ENCODE measurements around the gene IL22RA2.

IL22RA2 gene

GRCh38 chr6:137166247-137167098 lies 7.0 kb downstream of the IL22RA2 start:
- DNase-seq (ENCODE audit: low read depth), result no peak

GRCh38 chr6:137165375-137166246 lies 7.8 kb downstream of the IL22RA2 start:
- no peak for DNase-seq (ENCODE audit: low read depth)

DNA sequence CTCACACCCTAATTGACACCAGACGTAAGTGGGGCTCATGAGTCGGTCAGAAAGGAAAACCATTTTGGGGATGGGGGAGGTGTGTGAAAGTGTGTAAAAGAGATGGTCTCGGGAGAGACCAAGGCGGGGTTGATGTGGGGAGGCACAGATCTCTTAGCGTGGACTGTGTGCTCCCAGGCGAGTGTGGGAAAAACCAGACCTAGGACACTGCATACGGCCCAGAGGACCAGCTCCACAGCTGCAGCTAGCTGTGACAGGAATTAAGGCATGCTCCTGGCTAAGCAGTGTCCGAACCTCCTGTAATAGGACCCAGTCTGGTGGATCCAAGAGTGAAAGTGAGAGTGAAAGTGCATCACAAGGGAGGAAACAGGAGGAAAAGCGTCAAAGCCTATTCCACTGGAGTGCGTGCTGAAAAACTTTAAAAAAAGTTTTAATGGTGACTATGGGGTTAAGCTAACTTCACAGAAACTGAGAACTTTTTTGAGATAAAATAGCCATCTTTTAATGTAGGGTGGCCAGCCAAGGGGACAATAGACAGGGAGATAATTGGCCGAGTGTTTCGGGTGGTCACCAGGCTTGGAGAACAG lies 9.6 kb downstream of the IL22RA2 start:
- no peak for DNase-seq (ENCODE audit: low read depth)

- no peak for DNase-seq (ENCODE audit: low read depth)
Measured at GRCh38 chr6:137162692-137163306, 10.6 kb downstream of the IL22RA2 start.

GRCh38 chr6:137161949-137162348 lies 11.5 kb downstream of the IL22RA2 start:
- DNase-seq (ENCODE audit: low read depth), result no peak

GRCh38 chr6:137160763-137161162 lies 12.7 kb downstream of the IL22RA2 start:
- no peak for DNase-seq (ENCODE audit: low read depth)

DNA sequence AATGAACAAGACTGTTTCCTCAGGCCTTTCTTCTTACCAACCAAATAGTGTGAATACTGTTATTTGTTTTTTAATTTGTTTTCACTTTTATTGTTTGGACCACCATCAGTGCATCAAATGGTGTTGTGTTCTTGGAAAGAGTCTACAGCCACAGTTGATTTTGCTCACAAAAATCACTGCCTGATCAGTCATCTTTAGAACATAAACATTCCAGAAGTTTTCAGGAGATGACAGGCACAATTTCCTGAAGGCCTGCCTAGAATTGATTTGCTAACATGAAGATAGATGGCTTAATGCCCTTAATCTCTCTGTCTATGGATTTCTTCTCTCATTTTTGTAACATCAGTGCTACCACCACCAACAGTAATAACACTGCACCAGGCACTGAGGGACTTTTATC lies 13.5 kb downstream of the IL22RA2 start:
- DNase-seq (ENCODE audit: low read depth), result no peak

DNA sequence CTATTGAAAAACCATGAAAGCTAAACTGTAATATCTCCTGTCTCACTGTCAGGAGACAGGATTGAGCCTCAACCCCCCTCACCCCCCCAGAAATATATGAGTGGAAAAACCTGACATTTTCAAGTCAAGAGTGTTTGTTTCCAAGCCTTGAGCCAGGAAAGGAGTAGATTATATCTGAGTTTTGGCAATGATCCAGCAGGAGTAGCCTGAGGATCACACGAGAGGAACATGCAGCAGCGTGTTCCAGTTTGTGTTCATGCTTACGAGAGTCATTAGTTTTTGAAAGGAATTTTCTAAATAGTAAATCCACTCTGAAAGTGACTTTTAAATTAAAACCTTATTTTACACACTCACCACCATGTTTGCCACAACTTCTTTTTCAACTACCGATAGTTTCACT lies 15.8 kb downstream of the IL22RA2 start:
- no peak for DNase-seq (ENCODE audit: low read depth)

DNA sequence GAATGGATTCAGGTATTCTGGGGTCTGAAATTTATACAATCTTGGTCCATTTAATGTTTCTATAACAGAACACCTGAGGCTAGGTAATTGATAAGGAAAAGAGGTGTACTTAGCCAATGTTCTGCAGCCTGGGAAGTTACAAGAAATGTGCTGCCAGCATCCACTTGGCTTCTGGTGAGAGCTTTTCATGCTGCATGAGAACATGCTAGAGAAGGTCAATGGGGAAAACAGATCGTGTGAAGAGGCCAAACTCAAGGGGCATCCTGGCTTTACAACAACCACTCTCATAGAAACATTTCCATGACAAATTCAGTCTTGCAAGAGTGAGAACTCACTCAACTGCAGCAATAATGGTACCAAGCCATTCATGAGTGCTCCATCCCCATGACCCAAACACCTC lies 16.8 kb downstream of the IL22RA2 start:
- no peak for DNase-seq (ENCODE audit: low read depth)

GRCh38 chr6:137155830-137156229 lies 17.6 kb downstream of the IL22RA2 start:
- DNase-seq (ENCODE audit: low read depth), result no peak

DNA sequence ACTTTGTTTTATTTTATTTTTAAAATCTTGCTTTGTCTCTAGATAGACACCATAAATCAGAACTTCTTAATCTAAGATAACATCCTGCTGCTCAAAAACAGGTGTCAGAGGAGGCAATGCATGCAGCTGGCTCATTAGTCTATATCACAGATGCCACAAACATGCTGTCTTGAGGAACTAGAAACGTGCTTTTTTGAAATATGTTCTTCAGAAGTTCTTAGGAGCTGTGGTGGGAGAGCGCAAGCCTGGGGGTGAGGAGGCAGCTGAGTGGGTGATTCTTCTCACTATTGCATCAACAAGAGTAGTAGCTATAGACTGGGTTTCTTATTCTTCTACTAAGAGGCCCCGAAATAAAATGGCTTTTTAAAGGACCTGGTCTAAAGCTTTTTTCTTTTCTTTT lies 23.4 kb downstream of the IL22RA2 start:
- no peak for DNase-seq (ENCODE audit: low read depth)

DNA sequence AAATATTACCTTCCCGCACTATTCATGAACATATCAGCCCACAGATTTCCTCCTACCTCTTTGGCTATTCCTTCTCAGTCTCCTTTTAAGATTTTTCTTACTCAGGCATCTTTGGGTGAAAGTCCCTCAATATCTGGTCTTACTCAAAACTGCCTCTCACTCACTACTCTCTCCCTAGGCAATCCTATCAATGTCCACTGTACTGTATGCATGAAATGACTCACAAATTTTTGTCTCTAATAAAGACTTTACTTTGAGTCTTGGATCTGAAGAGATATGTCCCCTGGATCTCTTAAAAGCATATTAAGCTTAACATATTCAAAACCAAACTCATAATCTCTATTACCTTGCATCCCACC lies 24.4 kb downstream of the IL22RA2 start:
- no peak for DNase-seq (ENCODE audit: low read depth)

DNA sequence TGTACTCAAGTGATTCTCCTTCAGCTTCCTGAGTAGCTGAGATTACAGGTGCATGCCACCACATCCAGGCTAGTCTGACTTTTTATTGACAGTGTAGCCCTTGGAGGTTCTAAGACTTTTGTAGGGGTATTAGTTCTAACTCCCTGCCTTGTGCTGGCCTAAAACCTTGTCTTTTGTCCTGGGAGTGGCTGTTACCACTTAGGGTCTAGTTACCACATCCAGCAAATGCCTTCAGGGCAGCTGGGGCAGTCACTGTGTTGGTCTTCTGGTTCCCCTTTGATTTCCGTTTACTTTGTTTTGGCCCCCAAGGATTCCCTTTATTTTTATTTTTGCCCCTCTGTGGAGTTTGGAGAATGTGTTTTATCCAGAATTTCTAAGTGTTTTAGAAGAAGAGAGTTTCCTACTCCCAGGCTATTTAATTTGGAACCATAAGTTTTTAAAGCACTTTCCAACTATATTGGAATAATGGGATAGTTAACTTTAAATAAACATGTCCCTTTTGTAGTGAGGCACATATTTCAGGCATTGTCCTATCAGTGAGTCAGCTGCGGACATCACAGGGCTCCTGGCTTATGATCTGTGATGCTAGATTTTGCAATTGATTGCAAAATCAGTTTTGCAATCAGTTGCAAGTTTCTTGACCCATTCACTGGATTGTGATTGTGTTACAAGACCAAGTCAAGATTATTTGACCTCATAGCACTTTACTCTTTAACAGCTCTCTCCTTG lies 25.0 kb downstream of the IL22RA2 start:
- DNase-seq (ENCODE audit: low read depth), result no peak

- no peak for DNase-seq (ENCODE audit: low read depth)
Measured at GRCh38 chr6:137147195-137147594, 26.2 kb downstream of the IL22RA2 start.

GRCh38 chr6:137146206-137146605 lies 27.2 kb downstream of the IL22RA2 start:
- no peak for DNase-seq (ENCODE audit: low read depth)

GRCh38 chr6:137145421-137145820 lies 28.0 kb downstream of the IL22RA2 start:
- no peak for DNase-seq (ENCODE audit: low read depth)

GRCh38 chr6:137136065-137136464 lies 37.4 kb downstream of the IL22RA2 start:
- no peak for DNase-seq (ENCODE audit: low read depth)

DNA sequence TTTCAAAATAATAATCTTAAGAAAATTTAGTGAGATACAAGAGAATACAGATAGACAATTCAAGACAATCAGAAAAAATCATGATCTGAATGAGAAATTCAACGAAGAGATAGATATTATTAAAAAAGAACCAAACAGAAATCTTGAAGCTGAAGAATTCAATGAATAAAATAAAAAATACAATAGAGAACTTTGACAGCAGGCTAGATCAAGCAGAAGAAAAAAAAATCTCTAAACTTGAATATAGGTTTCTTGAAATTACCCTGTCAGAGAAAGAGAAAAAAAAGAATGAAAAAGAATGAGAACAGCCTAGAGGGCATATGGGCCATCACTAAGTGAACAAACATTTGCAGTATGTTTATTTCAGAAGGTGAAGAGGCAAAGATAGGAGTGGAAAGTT lies 39.0 kb downstream of the IL22RA2 start:
- no peak for DNase-seq (ENCODE audit: low read depth)

DNA sequence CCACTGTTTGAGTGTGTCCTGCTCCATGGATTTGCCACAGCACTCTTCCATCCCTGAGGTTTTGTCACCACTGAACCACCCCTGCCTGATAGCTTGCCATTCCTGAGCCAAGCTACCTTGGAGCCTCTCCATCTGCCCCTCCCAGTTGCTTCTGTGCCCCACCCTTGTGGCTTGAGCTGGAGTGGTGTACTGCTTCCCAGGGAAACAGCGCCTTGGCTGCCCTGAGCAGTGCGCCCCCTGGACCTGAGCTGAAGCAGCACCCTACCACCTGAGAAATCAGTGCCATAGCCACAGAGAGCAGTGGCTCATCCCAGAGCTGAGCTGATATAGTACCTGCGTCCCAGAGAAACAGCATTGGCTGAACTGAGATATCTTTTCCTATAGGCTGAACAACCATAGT lies 40.3 kb downstream of the IL22RA2 start:
- DNase-seq (ENCODE audit: low read depth), result no peak

GRCh38 chr6:137126875-137127485 lies 46.5 kb downstream of the IL22RA2 start:
- DNase-seq (ENCODE audit: low read depth), result no peak

- DNase-seq (ENCODE audit: low read depth), result no peak
Measured at GRCh38 chr6:137123078-137123477, 50.4 kb downstream of the IL22RA2 start.

Data from activated T-cell treated with anti-CD3 and anti-CD28 coated beads for 1 hour (primary cell).